GM08714 (cell line): ENCODE measurements around the gene CSNK1G3.

Experiments
- H3K4me3 ChIP-seq: fragments of 200-500 bp; sonication (Bioruptor generic); 2 replicates; pipeline ENCODE4 v1.5.1; 2014; ENCODE audit warnings: mild to moderate bottlenecking, low read length, inconsistent platforms
- ZNF274 ChIP-seq: IDR thresholded peaks from 2 replicates; pipeline ENCODE4 v1.6.1; 2012; ENCODE audit warnings: mild to moderate bottlenecking, low read depth, low read length

The CSNK1G3 gene

DNA sequence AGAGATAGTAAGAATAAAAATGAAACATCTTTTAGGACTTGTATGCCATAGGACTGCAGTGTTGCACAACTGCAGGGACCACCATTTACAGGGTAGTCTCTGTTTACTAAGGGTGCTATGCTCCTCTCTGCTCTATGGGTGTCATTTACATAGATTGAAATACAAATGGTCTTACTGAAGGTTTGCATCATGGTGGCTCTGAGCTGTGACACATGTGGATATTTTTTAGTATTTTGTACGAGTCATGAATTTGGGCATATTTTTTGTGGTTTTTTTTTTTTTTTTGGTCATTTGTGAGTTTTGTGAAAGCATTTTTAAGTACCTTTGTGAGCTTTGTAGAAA, 47.4 kb downstream of the CSNK1G3 start:
- no peak overlapping the region for H3K4me3 ChIP-seq
- no peak for TF ChIP-seq ZNF274

GRCh38 chr5:123561230-123561629, 49.3 kb downstream of the CSNK1G3 start:
- no peak for TF ChIP-seq ZNF274
- no peak overlapping the region for H3K4me3 ChIP-seq

DNA sequence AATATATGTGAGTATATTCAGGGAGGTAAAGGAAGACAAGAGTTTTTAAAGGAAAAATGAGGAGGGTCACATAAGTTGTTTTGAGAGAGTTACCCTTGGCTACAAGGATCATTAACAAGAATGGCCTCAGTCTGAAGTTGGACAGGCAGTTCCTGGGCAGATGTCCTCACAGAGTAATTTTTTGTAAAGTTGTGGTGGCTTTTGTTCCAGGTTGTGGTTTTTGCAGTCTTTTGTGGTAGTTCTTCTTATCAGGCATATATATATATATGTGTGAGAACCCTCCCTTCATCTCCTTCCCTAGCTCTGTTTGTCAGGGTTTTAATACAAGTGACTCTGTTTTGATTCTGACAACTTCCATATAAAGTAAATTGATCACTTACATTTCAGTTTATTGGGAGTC, 60.0 kb downstream of the CSNK1G3 start:
- no peak for TF ChIP-seq ZNF274
- no peak overlapping the region for H3K4me3 ChIP-seq

- no peak overlapping the region for H3K4me3 ChIP-seq
- TF ChIP-seq ZNF274, result no peak
These were observed 66.4 kb downstream of the CSNK1G3 start for GRCh38 chr5:123578390-123578789.

GRCh38 chr5:123579410-123579809, 67.4 kb downstream of the CSNK1G3 start:
- no peak for TF ChIP-seq ZNF274
- no peak overlapping the region for H3K4me3 ChIP-seq

- no peak overlapping the region for H3K4me3 ChIP-seq
- no peak for TF ChIP-seq ZNF274
These were observed 70.7 kb downstream of the CSNK1G3 start for GRCh38 chr5:123582550-123583285.

GRCh38 chr5:123585871-123586270, 73.9 kb downstream of the CSNK1G3 start:
- H3K4me3 ChIP-seq, result no peak overlapping the region
- no peak for TF ChIP-seq ZNF274

GRCh38 chr5:123594434-123594833, 82.5 kb downstream of the CSNK1G3 start:
- H3K4me3 ChIP-seq, result no peak overlapping the region
- no peak for TF ChIP-seq ZNF274

DNA sequence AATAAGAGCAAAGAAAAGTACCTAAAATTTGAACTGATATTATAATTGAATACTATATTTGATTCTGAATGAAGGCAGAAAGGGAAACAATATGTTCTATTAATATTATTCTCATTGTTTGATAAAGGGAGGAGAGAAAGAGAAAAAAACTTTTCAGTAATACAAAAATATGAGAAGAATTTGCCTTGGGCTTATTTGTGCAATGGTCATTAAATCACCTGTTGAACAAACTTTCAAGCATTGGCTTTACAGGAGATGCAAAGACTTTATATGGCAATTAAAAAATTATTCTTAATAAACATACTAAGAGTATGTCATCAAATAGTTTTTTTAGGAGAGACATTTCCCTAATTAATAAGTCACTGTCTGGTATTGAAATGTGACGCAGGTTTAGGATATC, 85.0 kb downstream of the CSNK1G3 start:
- TF ChIP-seq ZNF274, result no peak
- no peak overlapping the region for H3K4me3 ChIP-seq

DNA sequence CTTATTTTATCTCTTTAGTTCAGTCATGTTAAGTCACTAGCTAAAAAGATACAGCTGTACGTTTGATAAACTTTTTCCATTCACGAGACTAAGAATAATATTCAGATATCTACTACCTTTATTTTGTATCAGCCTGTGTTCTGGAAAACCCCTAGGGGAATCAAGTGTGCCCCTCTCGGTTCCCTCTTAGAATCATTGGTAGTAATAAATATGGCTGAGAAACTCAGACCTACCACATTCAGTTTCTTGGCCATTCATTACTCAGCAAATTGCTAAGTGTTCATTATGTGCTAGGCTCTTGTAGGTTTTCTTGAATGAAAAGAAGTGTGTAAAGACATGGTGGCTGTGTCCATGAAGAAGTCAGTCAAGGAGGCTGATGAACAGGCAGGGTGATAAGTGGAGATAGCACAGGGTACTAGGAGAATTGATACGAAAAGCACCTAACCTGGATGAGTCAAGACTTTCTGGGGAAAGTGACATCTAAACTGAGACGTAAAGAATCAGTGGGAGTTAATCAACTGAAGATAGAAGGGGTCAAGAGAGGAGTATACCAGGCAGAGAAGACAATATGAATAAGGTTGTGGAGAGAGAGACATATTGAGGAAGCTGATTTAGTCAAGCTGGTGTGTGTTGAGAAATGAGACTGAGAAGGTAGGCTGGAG, 86.2 kb downstream of the CSNK1G3 start:
- H3K4me3 ChIP-seq, result no peak overlapping the region
- TF ChIP-seq ZNF274, result no peak

GRCh38 chr5:123599171-123599570, 87.2 kb downstream of the CSNK1G3 start:
- H3K4me3 ChIP-seq, result no peak overlapping the region
- TF ChIP-seq ZNF274, result no peak

DNA sequence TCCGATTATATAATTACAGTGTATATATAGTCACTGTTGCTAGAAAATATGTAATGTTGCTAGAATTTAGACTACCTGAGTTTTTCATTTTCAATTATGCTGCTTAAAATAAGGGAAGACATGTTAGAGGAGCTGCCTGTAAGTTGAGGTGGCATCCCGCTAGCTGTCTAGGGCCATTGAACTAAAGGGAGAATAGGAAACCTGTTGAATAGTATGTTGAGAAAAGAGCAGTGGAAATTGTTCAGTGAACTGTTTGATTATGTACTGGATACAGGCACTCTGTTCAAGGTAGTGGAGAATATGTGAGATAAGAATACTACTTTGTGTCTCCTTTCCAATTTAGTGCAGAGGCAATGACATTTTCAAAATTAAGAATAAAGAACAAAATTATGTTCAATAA, 89.6 kb downstream of the CSNK1G3 start:
- TF ChIP-seq ZNF274, result no peak
- H3K4me3 ChIP-seq, result no peak overlapping the region

DNA sequence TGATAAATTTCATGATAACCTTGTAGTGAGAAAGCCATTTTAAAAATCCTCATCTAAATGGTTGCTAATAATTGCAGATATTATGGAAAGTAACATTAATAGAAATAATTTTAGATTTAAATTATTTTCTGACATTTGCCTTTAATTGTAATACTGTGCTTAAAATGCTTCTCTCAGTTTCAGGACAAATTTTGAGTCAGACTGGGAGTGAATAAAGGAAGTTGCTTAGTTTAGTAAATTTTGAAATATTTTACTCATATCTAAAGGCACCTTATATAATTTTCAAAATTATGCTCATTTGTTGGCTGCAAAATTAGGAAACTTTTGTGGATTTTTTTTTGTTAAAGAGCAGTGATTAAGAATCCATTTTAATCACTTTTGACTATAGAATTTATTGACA, 93.8 kb downstream of the CSNK1G3 start:
- TF ChIP-seq ZNF274, result no peak
- no peak overlapping the region for H3K4me3 ChIP-seq

GRCh38 chr5:123610209-123610608, 98.2 kb downstream of the CSNK1G3 start:
- no peak for TF ChIP-seq ZNF274
- no peak overlapping the region for H3K4me3 ChIP-seq

DNA sequence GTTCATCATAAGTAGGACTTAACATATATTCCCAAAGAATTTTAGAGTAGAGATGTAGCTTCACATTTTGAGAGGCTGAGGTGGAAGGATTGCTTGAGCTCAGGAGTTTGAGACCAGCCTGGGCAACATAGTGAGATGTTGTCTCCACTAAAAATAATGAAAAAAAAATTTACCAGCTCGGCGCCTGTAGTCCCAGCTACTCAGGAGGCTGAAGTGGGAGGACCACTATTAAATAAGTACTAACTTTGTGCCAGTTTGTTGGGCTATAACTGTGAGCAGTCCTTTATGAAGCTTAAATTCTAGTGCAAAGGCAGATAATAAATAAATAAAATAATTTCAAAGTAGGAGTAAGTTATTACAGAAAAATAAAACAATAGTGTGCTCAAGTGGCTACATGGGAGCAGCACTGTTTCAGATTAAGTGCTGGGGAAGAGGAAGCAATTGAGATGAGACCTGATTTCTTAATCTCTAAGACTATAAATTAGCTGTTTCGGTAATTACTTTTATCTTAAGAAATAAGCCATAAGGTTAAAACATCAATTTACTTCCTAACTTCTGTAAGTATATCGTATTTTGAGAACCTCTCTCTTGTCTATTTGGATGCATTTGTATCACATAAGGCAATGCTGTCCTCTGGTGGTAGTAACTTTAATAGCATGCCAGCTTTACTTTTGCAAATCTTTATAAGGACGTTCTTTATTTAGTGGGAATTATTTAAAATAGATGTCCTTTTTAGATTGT, 98.9 kb downstream of the CSNK1G3 start:
- TF ChIP-seq ZNF274, result no peak
- no peak overlapping the region for H3K4me3 ChIP-seq

- TF ChIP-seq ZNF274, result no peak
- no peak overlapping the region for H3K4me3 ChIP-seq
These were observed 99.4 kb downstream of the CSNK1G3 start for GRCh38 chr5:123611406-123611709.
